NT2/D1 (cell line): ENCODE results near the gene RDX.
"Not testable (repeated sequence)": the region's sequence is repeated elsewhere in the genome, so short reads cannot be mapped to it uniquely, and the experiment has no call there.

Experiments used
- DNase-seq: peaks from one replicate; pipeline ENCODE4 v3.0.0-alpha.2; 2011; ENCODE audit warnings: low read depth, low spot score
- H3K27me3 ChIP-seq: 2 replicates; pipeline ENCODE4 v1.6.0; 2011; ENCODE audit warnings: mild to moderate bottlenecking; ENCODE audit not compliant: insufficient read length, insufficient read depth
- H3K36me3 ChIP-seq: 2 replicates; pipeline ENCODE4 v1.6.1; 2011; ENCODE audit warnings: mild to moderate bottlenecking, low read length, mixed read lengths; ENCODE audit not compliant: insufficient read depth, insufficient read length
- H3K4me1 ChIP-seq: 2 replicates; pipeline ENCODE4 v1.5.1; 2011; ENCODE audit not compliant: insufficient read depth, insufficient read length
- H3K4me3 ChIP-seq: 2 replicates; pipeline ENCODE4 v1.5.1; 2011; ENCODE audit warnings: low read depth; ENCODE audit not compliant: insufficient read length
- H3K9ac ChIP-seq: 2 replicates; pipeline ENCODE4 v1.6.0; 2011; ENCODE audit warnings: low read depth; ENCODE audit not compliant: insufficient read length
- H3K9me3 ChIP-seq: 2 replicates; pipeline ENCODE4 v1.5.1; 2011; ENCODE audit warnings: mild to moderate bottlenecking, low read length; ENCODE audit not compliant: insufficient read depth
- SUZ12 ChIP-seq: IDR thresholded peaks from 2 replicates; pipeline ENCODE4 v1.6.1; 2011; ENCODE audit not compliant: insufficient read length, insufficient read depth; ENCODE audit errors: extremely low read depth
- YY1 ChIP-seq: IDR thresholded peaks from 2 replicates; pipeline ENCODE4 v1.6.1; 2011; ENCODE audit not compliant: insufficient read length, insufficient read depth
- ZNF274 ChIP-seq: IDR thresholded peaks from 2 replicates; pipeline ENCODE4 v1.6.1; 2011; ENCODE audit warnings: mild to moderate bottlenecking, low read depth, low read length

RDX gene

DNA sequence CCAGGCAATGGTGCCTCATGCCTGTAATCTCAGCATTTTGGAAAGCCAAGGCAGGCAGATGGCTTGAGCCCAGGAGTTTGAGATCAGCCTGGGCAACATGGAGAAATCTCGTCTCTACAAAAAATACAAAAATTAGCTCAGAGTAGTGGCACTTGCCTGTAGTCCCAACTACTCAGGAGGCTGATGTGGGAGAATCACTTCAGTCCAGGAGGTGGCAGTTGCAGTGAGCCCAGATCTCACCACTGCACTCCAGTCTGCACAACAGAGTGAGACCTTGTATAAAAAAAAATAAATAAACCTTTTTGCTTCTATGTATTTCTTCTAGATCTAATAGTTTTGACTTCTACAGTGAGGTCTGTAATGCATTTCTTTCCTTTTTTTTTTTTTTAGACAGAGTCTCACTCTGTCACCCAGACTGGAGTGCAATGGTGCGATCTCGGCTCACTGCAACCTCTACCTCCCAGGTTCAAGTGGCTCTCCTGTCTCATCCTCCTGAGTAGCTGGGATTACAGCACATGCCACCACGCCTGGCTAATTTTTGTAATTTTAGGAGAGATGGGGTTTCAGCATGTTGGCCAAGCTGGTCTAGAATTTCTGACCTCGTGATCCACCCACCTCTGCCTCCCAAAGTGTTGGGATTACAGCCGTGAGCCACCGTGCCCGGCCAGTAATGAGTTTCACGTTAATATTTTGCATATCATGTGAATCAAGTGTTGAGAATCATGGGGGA lies 18.1 kb upstream of the RDX start:
- TF ChIP-seq ZNF274 (no peak), YY1 (no peak), SUZ12 (no peak)
- DNase-seq: no peak
- no peaks in the 10 kb centered on the region for H3K4me1 ChIP-seq
- no peak overlapping the region for H3K4me3 ChIP-seq
- no peak overlapping the region for H3K9ac ChIP-seq
- no peaks in the 10 kb centered on the region for H3K27me3 ChIP-seq
- no peaks in the 10 kb centered on the region for H3K36me3 ChIP-seq
- no peaks in the 10 kb centered on the region for H3K9me3 ChIP-seq

DNA sequence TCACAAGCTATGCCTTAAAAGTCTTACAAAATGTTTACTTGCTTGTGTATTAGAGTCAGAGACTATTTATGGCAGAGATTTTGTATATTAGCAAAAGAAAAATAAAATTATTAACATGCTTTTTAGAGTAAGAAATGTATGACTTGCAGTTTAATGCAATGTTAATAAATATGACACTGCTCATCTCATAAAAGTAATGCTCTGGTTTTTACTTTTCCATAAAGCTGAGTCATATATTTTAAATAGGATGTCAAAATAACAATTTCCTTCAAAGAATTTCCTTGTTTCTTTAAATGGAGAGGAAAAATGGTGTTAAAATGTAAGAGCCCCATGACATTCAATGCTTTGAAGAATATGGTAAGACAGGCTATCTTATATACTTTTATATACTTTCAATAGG lies 16.3 kb upstream of the RDX start:
- H3K27me3 ChIP-seq: no peaks in the 10 kb centered on the region
- H3K9me3 ChIP-seq: no peaks in the 10 kb centered on the region
- DNase-seq: no peak
- no peak overlapping the region for H3K4me3 ChIP-seq
- TF ChIP-seq YY1 (no peak), SUZ12 (no peak), ZNF274 (no peak)
- no peaks in the 10 kb centered on the region for H3K4me1 ChIP-seq
- H3K9ac ChIP-seq: no peak overlapping the region
- H3K36me3 ChIP-seq: no peaks in the 10 kb centered on the region

DNA sequence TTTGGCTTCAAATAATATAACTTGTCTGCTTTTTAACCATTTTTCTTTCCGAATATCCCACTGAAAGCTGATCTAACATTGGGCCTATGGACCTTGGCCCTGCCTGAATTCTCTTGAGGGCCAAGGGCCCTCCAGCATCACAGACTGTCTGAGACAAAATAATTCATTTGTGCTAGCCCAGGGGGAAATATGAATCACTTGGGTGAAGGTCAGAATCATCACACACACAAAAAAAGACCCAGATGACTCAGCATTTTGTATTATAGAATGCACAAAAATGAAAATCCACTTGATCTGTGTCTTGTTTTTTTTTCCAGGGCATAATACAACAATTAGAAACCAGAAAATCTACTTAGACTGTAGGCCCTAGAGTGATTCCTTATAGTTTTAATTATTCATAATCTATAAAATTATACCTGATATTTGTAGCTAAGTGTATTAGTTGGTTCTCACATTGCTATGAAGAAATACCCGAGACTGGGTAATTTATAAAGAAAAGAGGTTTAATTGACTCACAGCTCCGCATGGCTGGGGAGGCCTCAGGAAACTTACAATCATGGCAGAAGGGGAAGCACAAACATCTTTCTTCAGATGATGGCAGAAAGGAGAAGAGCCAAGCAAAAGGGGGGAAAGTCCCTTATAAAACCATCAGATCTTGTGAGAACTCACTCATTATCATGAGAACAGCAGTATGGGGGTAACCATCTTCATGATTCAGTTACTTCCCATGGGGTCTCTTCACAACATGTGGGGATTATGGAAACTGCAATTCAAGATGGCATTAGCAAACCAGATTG lies 15.6 kb upstream of the RDX start:
- DNase-seq: no peak
- H3K36me3 ChIP-seq: no peaks in the 10 kb centered on the region
- no peaks in the 10 kb centered on the region for H3K27me3 ChIP-seq
- H3K4me3 ChIP-seq: no peak overlapping the region
- TF ChIP-seq YY1: no peak
- TF ChIP-seq ZNF274: no peak
- TF ChIP-seq SUZ12: no peak
- H3K9ac ChIP-seq: no peak overlapping the region
- H3K9me3 ChIP-seq: no peaks in the 10 kb centered on the region
- no peaks in the 10 kb centered on the region for H3K4me1 ChIP-seq

DNA sequence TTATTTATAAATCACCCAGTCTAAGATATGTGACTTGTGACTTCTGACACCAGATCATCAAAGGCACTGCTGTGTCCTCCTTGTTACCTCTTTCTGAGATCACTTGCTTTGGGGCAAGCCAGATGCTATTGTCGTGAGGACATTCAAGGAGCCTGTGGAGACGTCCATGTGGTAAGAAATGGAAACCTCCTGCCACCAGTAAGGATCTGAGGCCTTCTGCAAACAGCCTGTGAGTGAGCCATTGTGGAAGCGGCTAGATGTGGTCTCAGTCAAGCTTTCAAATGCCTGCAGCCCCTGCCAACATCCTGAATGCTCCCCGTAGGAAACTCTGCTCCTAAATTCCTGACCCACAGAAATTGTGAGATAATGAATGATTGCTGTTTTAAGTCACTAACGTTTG lies 11.7 kb upstream of the RDX start:
- no peak for DNase-seq
- Histone ChIP-seq H3K9me3 (no peaks in the 10 kb centered on the region), H3K36me3 (no peaks in the 10 kb centered on the region), H3K4me1 (no peaks in the 10 kb centered on the region), H3K4me3 (no peak overlapping the region), H3K27me3 (no peaks in the 10 kb centered on the region), H3K9ac (no peak overlapping the region)
- TF ChIP-seq SUZ12 (no peak), ZNF274 (no peak), YY1 (no peak)

DNA sequence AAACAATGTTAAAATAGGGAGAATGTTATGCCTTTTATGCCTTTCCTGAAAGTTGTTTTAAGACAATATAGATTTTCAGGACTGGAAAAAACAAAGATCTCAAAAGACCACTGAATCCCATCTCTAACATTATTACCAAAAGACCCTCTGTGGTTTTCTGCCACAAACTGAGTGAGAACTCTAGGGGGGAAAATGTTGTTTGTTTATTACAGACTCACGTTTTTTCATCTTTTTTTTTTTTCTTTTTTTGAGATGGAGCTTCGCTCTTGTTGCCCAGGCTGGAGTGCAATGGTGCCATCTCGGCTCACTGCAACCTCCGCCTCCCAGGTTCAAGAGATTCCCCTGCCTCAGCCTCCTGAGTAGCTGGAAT lies 9.6 kb upstream of the RDX start:
- H3K27me3 ChIP-seq, H3K4me3 ChIP-seq, H3K9ac ChIP-seq, H3K36me3 ChIP-seq, H3K4me1 ChIP-seq, DNase-seq, H3K9me3 ChIP-seq: not testable (repeated sequence)

DNA sequence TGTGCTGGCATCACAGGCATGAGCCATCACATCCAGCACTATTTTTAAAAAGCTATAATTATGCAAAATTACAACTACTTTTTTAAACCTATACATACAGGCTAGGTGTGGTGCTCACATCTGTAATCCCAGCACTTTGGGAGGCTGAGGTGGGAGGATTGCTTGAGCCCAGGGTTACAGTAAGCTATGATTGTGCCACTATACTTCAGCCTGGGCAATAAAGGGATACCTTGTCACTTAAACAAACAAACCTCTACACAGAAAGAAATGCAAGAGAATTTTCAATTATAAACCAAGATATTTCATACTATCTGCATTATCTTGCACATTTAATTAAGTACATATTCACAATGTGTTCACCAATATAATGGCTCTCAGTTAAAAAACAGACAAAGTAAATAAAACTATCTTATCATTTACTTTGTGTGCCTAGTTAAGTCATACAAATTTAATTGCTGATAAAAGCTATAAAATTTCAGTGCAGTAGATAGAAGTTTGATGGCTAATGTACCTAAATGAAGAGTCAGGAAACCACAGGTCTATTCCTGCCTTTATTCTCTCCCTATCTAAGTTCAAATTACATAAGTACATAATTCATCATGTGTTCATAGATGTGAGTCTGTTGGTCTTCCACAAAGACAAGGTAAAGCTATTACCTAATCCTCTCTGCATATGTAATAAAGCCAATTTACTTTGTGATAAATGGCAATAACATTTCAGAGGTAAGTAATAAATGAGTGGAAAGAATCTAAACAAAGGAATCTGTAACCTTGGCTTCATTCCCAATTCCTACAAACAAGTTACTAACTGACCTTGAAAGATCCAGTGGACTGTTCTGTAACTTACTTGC lies 9.0 kb upstream of the RDX start:
- H3K4me1 ChIP-seq: no peaks in the 10 kb centered on the region

DNA sequence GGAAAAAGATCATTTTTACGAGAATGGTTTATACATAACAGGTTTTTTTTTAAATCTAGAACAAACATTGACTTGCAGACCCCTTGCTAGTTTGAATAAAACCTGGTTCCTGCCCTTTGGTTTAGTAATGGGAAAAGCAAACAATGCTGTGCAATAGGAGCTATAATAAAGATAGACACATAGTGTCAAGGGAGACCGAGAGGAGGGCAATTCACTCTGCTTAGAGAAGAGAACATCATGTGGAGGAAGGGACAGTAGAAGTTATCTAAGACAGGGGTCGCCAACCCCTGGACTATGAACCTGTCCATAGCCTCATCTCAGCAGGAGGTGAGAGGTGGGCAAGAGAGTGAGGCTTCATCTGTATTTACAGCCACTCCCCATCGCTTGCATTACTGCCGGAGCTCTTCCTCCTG lies 7.0 kb upstream of the RDX start:
- no peak for DNase-seq
- H3K9ac ChIP-seq: no peak overlapping the region
- no peak overlapping the region for H3K4me3 ChIP-seq
- no peaks in the 10 kb centered on the region for H3K9me3 ChIP-seq
- TF ChIP-seq SUZ12: no peak
- TF ChIP-seq YY1: no peak
- TF ChIP-seq ZNF274: no peak
- no peaks in the 10 kb centered on the region for H3K4me1 ChIP-seq
- H3K27me3 ChIP-seq: no peaks in the 10 kb centered on the region
- H3K36me3 ChIP-seq: no peaks in the 10 kb centered on the region

More for the DNA sequence above, 9.0 kb upstream of the RDX start:
- Histone ChIP-seq H3K27me3 (no peaks in the 10 kb centered on the region), H3K4me3 (no peak overlapping the region), H3K9me3 (no peaks in the 10 kb centered on the region), H3K9ac (no peak overlapping the region), H3K36me3 (no peaks in the 10 kb centered on the region)
- DNase-seq: no peak
- TF ChIP-seq ZNF274 (no peak), SUZ12 (no peak), YY1 (no peak)
